Coronary artery (tissue), 2 donors: ENCODE results near the gene PSMB9.

Experiments used
- DNase-seq: peaks from one replicate; pipeline ENCODE4 v3.0.0-alpha.2; 2017; ENCODE audit warnings: low spot score
- H3K27ac ChIP-seq, 2 donors: fragments of 200-600 bp; sonication (generic); one replicate each; pipeline ENCODE4 v1.5.1; 2016 to 2019
- H3K4me3 ChIP-seq: fragments of 200-600 bp; sonication (generic); 2 replicates; pipeline ENCODE4 v1.5.1; 2016; ENCODE audit warnings: mild to moderate bottlenecking, moderate library complexity
- TF ChIP-seq, protein P1 (sequence below): fragments of 200-600 bp; sonication (generic); IDR thresholded peaks from one replicate; pipeline ENCODE4 v1.5.1; 2019; ENCODE audit warnings: antibody characterized with exemption

Gene PSMB9

DNA sequence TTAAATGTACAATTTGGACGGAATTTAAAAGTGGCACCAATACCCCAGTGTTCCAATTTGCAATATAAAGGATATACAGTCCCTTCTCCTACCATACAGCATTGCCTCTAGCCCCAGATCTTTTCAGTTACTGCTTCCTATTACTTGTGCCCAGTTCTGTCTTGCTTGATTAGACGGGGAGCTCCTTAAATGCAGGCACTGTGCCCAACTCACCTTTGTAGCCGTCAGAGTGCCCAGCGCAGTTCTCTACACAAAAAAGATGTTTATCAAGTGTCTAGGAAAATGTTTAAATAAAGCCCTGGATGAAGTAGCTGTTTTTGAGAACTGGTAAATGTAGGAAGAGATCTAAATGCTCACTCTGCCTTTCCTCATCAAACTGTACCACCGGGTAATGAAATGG lies 23.1 kb upstream of the PSMB9 start:
- H3K4me3 ChIP-seq: no peak overlapping the region
- H3K27ac ChIP-seq: no peak overlapping the region
- TF ChIP-seq, protein P1, sequence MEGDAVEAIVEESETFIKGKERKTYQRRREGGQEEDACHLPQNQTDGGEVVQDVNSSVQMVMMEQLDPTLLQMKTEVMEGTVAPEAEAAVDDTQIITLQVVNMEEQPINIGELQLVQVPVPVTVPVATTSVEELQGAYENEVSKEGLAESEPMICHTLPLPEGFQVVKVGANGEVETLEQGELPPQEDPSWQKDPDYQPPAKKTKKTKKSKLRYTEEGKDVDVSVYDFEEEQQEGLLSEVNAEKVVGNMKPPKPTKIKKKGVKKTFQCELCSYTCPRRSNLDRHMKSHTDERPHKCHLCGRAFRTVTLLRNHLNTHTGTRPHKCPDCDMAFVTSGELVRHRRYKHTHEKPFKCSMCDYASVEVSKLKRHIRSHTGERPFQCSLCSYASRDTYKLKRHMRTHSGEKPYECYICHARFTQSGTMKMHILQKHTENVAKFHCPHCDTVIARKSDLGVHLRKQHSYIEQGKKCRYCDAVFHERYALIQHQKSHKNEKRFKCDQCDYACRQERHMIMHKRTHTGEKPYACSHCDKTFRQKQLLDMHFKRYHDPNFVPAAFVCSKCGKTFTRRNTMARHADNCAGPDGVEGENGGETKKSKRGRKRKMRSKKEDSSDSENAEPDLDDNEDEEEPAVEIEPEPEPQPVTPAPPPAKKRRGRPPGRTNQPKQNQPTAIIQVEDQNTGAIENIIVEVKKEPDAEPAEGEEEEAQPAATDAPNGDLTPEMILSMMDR: no peak
- no peak for DNase-seq

DNA sequence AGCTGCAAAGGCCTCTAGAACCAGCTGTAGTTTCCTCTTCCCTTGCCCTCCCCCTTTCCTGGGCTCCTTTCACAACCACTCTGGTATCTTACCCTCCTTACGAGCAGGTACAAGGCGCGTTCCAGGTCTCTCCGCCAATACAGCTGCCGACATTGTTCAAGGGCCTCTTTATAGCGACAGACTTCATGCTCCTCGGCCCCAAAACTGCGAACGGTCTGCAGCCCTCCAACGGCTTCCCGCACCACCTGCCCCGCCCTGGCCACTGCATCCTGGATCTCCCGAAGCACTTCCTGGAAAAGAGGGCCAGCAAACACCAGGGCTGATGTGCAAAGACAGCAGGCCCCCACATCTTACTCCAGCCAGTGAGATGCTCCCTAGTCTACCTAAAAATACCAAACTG lies 21.5 kb upstream of the PSMB9 start:
- TF ChIP-seq, protein P1: no peak
- no peak for DNase-seq
- Histone ChIP-seq H3K27ac (no peak overlapping the region), H3K4me3 (no peak overlapping the region)

DNA sequence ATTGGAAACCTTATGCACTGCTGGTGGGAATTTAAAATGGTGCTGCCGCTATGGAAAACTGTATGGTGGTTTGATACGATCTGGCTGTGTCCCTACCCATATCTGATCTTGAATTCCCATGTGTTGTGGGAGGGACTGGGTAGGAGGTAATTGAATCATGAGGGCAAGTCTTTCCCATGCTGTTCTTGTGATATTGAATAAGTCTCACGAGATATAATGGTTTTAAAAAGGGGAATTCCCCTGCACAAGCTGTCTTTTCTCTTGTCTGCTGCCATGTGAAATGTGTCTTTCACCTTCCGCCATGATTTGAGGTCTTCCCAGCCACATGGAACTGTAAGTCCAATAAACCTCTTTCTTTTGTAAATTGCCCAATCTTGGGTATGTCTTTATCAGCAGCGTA lies 20.3 kb upstream of the PSMB9 start:
- DNase-seq: no peak
- Histone ChIP-seq H3K4me3 (no peak overlapping the region), H3K27ac (no peak overlapping the region)
- TF ChIP-seq, protein P1: no peak

DNA sequence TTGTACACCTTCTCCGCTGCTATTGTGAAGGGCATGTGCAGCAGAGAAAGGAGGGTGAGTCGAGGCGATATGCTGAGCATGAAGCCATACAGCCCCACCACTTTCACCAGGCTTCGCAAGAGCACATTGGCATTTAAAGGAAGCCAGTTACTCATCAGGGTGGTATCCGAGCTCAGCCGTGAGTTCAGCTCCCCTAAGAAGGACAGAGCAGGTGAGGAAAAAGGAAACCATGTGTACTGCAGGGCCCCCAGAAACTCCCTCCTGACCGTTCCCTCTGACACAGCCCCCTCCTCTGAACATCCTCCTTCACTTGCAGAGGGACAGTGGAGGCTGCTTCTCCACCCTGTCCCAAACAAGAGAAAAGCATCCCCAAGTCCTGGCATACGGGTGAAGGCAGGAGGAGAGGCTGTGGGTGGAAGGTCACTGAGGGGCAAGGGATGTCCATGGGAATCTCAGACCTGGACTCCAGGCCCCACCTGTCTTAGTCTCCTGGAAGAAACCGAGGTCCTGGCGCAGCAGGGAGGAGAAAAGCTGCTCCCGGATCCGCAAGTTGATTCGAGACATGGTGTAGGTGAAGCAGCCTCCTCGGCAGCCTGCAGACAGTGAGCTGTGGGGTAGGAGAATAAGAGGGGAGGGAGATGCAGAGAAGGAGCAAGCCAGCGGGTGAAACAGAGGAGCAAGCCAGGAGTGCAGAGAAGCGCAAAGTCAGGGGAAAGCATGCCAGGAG lies 18.7 kb upstream of the PSMB9 start:
- no peak overlapping the region for H3K27ac ChIP-seq
- no peak for DNase-seq

DNA sequence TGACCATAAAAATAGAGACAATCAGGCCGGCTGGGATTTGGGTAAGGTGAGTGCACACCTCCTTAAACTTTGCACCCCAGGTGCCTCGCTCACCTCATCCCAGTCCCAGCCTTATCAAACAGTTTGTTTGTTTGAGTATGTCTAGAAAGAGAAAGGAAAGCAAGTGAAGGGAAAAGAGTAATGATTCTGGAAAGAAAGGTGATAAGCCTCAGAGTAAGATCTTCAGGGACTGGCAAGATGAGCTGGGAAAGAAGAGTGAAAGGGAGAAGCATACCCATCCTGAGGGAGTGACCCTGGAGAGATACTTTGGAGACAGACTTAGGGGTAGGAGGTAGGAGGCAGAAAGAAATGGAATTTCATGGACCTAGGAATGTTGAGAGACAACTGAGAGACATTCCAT lies 17.1 kb upstream of the PSMB9 start:
- Histone ChIP-seq H3K4me3 (no peak overlapping the region), H3K27ac (no peak overlapping the region)
- DNase-seq: no peak
- TF ChIP-seq, protein P1: no peak

More for the DNA sequence above, 18.7 kb upstream of the PSMB9 start:
- TF ChIP-seq, protein P1: no peak
- no peak overlapping the region for H3K4me3 ChIP-seq

DNA sequence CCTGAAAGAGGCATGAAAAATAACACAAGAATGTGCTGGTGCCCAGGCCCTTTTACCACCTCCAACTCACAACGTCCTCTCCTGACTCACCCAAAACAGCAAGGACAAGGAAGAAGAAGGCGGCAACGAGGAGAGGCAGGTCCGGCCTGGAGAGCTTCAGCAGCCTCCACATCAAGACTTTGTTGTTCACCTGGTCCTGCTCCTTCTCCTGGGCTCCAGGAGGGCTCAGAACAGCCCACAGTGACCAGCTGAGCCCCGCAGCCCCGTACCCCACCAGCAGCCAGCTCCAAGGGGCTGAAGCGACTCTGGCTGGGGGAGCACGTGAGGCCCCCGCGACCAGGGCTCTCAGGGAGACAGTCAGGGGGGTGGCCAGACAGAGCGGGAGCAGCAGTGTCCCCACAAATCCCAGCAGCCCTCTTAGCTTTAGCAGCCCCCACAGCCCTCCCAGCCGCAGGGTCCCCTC lies 16.3 kb upstream of the PSMB9 start:
- TF ChIP-seq, protein P1: no peak
- H3K27ac ChIP-seq: peak overlapping the region; percentile 92 to 97
- H3K4me3 ChIP-seq: peak overlapping the region; percentile 83
- no peak for DNase-seq
